Loucy (cell line): ENCODE results near the gene PAK3.

Experiments used
- H2AFZ ChIP-seq: fragments of 200-600 bp; sonication (generic); 2 replicates; pipeline ENCODE4 v1.6.0; 2016; ENCODE audit warnings: antibody characterized with exemption, mild to moderate bottlenecking, low read length, moderate library complexity
- H3F3A ChIP-seq: fragments of 200-600 bp; 2 replicates; pipeline ENCODE4 v1.6.0; 2016; ENCODE audit warnings: antibody characterized with exemption, low read depth, mild to moderate bottlenecking
- H3K27me3 ChIP-seq: fragments of 200-600 bp; sonication (generic); 2 replicates; pipeline ENCODE4 v1.6.1; 2014; ENCODE audit warnings: low read length, mild to moderate bottlenecking; ENCODE audit not compliant: insufficient read depth, poor library complexity, severe bottlenecking
- H3K36me3 ChIP-seq: fragments of 200-600 bp; sonication (generic); 2 replicates; pipeline ENCODE4 v1.6.1; 2016; ENCODE audit warnings: low read length; ENCODE audit not compliant: insufficient read depth
- H3K4me1 ChIP-seq: fragments of 200-600 bp; sonication (generic); 2 replicates; pipeline ENCODE4 v1.5.1; 2014; ENCODE audit warnings: low read length, mild to moderate bottlenecking; ENCODE audit not compliant: insufficient read depth, poor library complexity, severe bottlenecking
- H3K4me2 ChIP-seq: fragments of 200-600 bp; sonication (generic); 2 replicates; pipeline ENCODE4 v1.6.0; 2014; ENCODE audit warnings: antibody characterized with exemption, low read length, low read depth, mild to moderate bottlenecking; ENCODE audit not compliant: poor library complexity, severe bottlenecking
- H3K4me3 ChIP-seq: fragments of 200-600 bp; sonication (generic); 2 replicates; pipeline ENCODE4 v1.5.1; 2014; ENCODE audit warnings: low read length, mild to moderate bottlenecking, mixed read lengths; ENCODE audit not compliant: poor library complexity, severe bottlenecking
- H3K79me2 ChIP-seq: fragments of 200-600 bp; sonication (generic); 2 replicates; pipeline ENCODE4 v1.6.1; 2014; ENCODE audit warnings: low read length; ENCODE audit not compliant: insufficient read depth
- H3K9ac ChIP-seq: fragments of 200-600 bp; sonication (generic); 2 replicates; pipeline ENCODE4 v1.6.0; 2014; ENCODE audit warnings: mild to moderate bottlenecking, low read depth, low read length, moderate library complexity; ENCODE audit not compliant: poor library complexity, severe bottlenecking
- H3K9me2 ChIP-seq: fragments of 200-600 bp; sonication (generic); replicated peaks from 2 replicates; pipeline ENCODE4 v1.6.1; 2016; ENCODE audit warnings: low read depth, low read length, mixed read lengths
- H3K9me3 ChIP-seq: fragments of 200-600 bp; sonication (generic); 2 replicates; pipeline ENCODE4 v1.6.1; 2014; ENCODE audit warnings: mild to moderate bottlenecking, antibody characterized with exemption, low read length, low read depth; ENCODE audit not compliant: insufficient read depth
- H4K20me1 ChIP-seq: fragments of 200-600 bp; sonication (generic); 2 replicates; pipeline ENCODE4 v1.6.0; 2014; ENCODE audit warnings: antibody characterized with exemption, low read length, mild to moderate bottlenecking; ENCODE audit not compliant: insufficient read depth, poor library complexity, severe bottlenecking
- EZH2phosphoT487 ChIP-seq: fragments of 200-600 bp; IDR thresholded peaks from 2 replicates; pipeline ENCODE4 v1.6.1; 2018; ENCODE audit warnings: antibody characterized with exemption, mild to moderate bottlenecking, moderate library complexity, borderline replicate concordance
- TF ChIP-seq, protein P1 (sequence below): fragments of 200-600 bp; sonication (generic); conservative IDR thresholded peaks from 2 replicates; pipeline ENCODE4 v1.5.1; 2014; ENCODE audit warnings: mild to moderate bottlenecking, antibody characterized with exemption, low read length

Gene PAK3

DNA sequence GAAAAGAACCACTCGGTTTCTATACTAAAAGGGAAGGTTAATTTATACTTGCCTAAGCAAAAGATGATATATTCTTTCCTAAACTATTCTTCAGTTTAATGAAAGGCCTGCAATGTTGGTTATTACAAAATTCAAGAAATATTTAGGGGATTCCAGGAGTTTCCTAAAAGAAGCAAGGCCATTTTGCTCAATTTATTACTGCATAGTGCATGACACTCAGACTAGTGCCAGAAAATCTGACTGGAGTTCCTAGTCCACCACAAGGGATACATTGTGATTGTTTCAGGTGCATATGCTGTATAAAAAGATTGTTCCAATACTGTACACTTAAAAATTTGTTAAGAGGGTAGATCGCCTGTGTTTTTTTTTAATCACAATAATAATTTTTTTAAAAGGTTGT, 95.6 kb downstream of the PAK3 start:
- Histone ChIP-seq H2AFZ (no peak overlapping the region), H3K4me2 (no peak overlapping the region), H3K4me1 (no peaks in the 10 kb centered on the region), H3K27me3 (no peaks in the 10 kb centered on the region), H4K20me1 (no peaks in the 10 kb centered on the region), H3K4me3 (no peak overlapping the region), H3K79me2 (no peaks in the 10 kb centered on the region), H3K9me2 (no peaks in the 10 kb centered on the region), H3K9ac (no peak overlapping the region), H3K36me3 (no peaks in the 10 kb centered on the region), H3K9me3 (no peaks in the 10 kb centered on the region), H3F3A (no peaks in the 10 kb centered on the region)
- no peak for TF ChIP-seq EZH2phosphoT487
- TF ChIP-seq, protein P1, sequence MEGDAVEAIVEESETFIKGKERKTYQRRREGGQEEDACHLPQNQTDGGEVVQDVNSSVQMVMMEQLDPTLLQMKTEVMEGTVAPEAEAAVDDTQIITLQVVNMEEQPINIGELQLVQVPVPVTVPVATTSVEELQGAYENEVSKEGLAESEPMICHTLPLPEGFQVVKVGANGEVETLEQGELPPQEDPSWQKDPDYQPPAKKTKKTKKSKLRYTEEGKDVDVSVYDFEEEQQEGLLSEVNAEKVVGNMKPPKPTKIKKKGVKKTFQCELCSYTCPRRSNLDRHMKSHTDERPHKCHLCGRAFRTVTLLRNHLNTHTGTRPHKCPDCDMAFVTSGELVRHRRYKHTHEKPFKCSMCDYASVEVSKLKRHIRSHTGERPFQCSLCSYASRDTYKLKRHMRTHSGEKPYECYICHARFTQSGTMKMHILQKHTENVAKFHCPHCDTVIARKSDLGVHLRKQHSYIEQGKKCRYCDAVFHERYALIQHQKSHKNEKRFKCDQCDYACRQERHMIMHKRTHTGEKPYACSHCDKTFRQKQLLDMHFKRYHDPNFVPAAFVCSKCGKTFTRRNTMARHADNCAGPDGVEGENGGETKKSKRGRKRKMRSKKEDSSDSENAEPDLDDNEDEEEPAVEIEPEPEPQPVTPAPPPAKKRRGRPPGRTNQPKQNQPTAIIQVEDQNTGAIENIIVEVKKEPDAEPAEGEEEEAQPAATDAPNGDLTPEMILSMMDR = no peak

DNA sequence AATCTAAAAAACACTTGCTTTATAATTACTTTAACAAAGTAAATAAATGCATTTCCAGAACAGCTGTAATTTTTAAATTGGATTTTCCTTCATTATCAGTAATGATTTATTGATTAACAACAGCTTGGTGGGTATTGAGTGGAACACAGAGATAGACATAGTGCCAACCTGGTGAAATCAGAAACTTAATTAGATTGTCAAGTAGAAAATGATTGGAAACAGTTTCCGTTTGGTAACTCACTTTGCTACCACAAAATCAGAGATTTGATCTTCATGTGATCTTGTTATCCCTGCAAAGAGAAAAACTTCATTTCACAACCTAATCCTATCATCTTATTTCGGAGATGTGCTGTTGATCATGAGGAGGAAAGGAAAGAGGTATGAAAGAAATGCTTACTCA, 103.5 kb downstream of the PAK3 start:
- H3K4me3 ChIP-seq = no peak overlapping the region
- H4K20me1 ChIP-seq = no peaks in the 10 kb centered on the region
- no peak overlapping the region for H3K4me2 ChIP-seq
- H3K27me3 ChIP-seq = no peaks in the 10 kb centered on the region
- H3K36me3 ChIP-seq = no peaks in the 10 kb centered on the region
- H3K9me2 ChIP-seq = no peaks in the 10 kb centered on the region
- H3K79me2 ChIP-seq = no peaks in the 10 kb centered on the region
- H3K9ac ChIP-seq = no peak overlapping the region
- H3K4me1 ChIP-seq = no peaks in the 10 kb centered on the region
- no peak overlapping the region for H2AFZ ChIP-seq
- H3F3A ChIP-seq = no peaks in the 10 kb centered on the region
- no peaks in the 10 kb centered on the region for H3K9me3 ChIP-seq
- TF ChIP-seq EZH2phosphoT487 = no peak
- TF ChIP-seq, protein P1 = no peak

DNA sequence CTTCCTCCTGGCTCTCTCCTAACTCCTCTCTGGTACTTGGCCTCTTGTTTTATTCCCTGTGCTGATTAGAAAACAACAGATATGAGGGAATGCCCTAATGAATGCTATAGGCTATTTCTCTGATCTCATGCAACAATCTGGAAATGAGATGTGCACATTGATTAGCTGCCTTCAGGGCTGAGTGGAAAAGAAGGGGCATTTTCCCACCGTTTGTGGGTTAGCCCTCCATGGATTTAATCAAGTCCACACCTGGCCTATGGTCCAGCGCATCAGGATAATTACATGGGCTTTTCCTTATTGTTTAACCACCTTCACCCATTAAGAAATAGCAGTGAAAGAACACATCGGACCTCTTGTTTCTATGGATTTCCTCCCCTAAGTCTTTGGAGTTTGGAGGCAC, 104.3 kb downstream of the PAK3 start:
- TF ChIP-seq EZH2phosphoT487 = no peak
- TF ChIP-seq, protein P1 = no peak

More for the DNA sequence above, 104.3 kb downstream of the PAK3 start:
- Histone ChIP-seq H3K4me3 (no peak overlapping the region), H3K9me2 (no peaks in the 10 kb centered on the region), H3K4me1 (no peaks in the 10 kb centered on the region), H3K79me2 (no peaks in the 10 kb centered on the region), H3K4me2 (no peak overlapping the region), H2AFZ (no peak overlapping the region), H3K36me3 (no peaks in the 10 kb centered on the region), H3F3A (no peaks in the 10 kb centered on the region), H3K9me3 (no peaks in the 10 kb centered on the region), H3K9ac (no peak overlapping the region), H3K27me3 (no peaks in the 10 kb centered on the region), H4K20me1 (no peaks in the 10 kb centered on the region)
